Measurements from ENCODE around the gene RIPK1.
"Not testable (repeated sequence)": the region's sequence is repeated elsewhere in the genome, so short reads cannot be mapped to it uniquely, and the experiment has no call there.

RIPK1 gene

GRCh38 chr6:3068329-3069214, at the start of gene RIPK1:
TSS of gene RIPK1 (plus strand) at chr6:3068494. CDS start at chr6:3076824, 8,330 bp downstream.
- DNase-seq: peak; percentile 52

DNA sequence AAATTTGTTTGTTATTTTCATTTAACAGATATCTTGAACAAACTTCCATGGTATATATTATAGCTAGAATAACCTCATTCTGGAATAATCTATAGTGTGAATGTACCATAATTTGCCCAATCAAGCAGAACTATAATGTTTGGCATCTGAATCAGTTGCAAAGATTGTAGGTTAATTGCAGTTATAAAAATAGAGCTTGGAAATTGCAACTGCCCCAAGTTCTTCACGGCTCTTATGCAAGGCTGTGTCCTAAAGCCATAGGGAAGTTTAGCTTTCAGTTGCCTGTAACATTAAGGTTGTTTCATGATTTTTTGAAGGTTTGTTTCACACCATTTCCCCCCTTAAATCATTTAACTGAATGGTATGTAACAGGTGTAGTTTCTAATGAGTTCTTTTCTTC, 49.2 kb upstream of the RIPK1 start:
- DNase-seq: no peak

- no peak for DNase-seq
These were observed 48.5 kb upstream of the RIPK1 start for GRCh38 chr6:3019749-3020320.

DNA sequence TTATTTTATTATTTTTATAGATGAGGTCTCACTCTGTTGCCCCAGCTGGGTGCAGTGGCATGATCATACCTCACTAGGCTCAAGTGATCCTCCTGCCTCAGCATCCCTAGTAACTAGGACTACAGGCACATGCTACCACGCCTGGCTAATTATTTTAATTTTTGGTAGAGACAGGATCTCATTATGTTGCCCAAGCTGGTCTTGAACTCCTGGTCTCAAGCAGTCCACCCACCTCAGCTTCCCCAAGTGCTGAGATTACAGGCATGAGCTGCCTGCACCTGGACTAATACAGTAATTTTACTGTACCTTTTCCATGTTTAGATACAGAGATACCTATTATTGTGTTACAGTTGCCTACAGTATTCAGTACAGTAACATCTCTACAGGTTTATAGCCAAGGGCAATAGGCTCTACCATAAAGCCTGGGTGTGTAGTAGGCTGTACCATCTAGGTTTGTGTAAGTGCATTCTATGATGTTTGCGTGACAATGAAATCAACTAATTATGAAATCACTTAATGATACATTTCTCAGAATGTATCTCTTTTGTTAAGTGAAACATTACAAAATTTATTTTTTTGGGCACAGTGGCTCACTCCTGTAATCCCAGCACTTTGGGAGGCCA, 47.2 kb upstream of the RIPK1 start:
- DNase-seq: not testable (repeated sequence)

DNA sequence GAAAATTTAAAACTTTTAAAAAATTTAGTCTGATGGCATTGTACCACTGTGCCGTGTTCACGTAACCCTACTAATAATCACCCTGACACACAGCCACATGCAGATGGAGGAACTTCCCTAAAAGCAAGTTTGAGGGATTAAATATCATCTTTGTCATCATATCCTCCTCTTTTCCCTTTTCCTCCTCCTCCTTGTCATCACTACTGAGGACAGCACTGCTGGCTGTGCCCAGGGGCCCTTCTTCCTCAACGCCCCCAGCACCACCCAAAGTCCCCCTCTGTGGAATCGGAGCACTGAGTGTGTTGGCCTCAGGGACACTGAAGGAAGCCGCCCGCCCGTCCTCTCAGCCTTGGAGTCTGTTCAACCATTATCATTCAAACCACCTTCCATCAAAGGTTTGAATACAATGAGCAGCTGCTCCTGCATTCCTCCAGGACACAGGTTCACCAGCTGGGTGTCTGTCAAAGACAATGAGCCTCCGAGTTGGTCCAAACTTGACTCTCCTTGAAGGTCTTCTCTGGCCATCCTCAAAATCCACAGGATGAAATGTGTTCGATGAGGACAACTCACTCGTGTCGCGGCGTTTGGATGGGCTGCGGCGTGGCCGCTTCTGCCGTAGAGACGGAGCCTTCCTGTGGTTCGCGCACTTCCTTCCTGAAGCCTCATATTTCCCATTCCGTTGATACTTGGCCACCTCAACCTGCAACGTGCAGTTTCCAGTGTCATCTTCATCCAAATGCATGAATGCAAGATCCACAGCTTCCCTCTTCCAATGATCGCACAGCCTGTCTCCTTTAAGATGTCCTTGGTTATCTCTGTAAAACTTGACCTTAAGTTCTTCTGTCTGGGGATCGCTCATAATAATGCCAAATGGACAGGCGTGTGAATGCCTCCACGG, 45.3 kb upstream of the RIPK1 start:
- DNase-seq: no peak

DNA sequence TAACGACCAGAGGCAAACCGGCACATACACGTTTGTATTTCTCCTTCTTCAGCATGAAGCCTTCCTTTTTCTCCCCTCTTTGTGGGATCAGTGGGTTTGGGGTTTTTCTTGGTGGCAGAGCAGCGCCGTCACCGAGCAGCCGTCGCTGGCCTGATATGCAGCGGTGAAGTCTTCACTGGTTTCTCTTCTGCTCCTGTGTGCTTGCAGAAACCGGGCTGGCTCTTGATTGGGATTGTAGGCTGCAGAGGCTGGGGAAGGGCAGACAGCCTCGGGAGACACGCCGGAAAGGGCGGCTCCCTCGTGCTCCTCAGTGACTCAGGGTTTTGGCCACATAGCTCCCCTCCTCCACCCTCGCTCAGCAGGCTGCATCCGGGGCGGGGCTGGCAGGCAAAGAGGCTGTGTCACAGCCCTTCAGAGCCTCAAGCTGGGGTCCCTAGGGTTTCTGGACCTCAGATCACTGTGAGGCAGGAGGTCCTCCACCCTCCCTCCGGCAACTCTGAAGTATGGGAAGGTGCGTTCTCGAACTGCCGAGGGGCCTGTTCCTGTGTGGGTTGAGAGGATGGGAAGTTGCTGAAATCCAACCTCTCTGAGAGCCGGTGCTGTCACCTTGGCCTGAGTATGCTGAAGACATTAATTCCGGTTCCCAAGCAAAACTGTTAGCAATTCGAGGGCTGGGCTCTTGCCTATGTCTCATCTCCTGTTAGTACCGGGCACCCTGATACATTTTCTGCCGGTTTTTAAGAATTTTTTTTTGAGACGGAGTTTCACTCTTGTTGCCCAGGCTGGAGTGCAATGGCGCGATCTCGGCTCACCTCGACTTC, 44.4 kb upstream of the RIPK1 start:
- no peak for DNase-seq

GRCh38 chr6:3026791-3027626, 41.3 kb upstream of the RIPK1 start:
- no peak for DNase-seq

- DNase-seq: not testable (repeated sequence)
These were observed 40.1 kb upstream of the RIPK1 start for GRCh38 chr6:3028156-3028555.

DNA sequence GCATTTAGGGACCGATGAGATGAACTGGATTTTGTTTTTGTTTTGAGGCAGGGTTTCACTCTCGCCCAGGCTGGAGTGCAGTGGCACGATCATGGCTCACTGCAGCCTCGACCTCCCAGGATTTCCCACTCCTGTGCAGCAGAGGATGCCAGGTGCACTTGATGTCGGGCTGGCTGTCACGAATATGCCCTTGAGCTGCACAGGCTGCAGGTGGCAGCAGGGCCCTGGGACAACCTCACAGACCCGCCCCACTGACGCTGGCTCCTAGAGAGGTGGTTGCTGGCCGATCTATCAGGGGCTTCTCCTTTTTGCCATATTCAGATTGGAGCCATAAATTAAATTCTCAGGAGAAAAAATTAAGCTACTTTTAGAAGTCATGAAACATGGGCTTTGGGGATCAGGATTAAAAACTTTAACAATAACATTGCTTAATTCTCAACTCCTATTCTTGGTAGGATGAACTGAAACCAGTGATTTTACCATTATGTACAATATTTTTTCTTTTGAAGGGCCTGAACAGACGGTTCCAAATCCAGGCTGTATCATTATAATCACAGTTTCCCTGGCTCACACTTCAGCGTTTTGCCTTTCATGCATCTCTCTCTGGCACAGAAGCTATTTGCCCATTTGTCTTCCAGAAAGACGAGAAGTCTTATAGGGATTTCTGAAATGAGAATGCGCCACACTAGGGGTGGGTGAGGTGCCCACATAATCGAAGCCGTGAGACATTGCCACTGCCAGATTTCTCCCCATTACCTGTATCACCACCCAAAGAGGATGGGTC, 36.2 kb upstream of the RIPK1 start:
- peak; percentile 43 for DNase-seq

GRCh38 chr6:3032986-3033385, 35.3 kb upstream of the RIPK1 start:
- no peak for DNase-seq

DNA sequence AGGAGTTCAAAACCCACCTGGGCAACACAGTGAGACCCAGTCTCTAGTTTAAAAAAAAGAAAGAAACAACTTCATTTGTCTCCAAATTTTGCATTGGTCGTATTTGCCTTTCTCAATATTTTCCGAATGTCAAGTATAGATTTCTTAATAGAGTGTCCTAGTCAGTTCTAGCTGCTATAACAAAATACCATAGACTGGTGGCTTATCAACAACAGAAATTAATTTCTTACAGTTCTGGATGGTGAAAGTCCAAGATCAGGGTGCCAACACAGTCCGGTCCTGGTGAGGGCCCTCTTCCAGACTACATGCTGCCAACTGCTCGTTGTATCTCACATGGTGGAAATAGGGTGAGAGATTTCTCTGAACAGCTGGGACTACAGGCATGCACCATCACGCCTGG, 34.6 kb upstream of the RIPK1 start:
- DNase-seq: no peak

DNA sequence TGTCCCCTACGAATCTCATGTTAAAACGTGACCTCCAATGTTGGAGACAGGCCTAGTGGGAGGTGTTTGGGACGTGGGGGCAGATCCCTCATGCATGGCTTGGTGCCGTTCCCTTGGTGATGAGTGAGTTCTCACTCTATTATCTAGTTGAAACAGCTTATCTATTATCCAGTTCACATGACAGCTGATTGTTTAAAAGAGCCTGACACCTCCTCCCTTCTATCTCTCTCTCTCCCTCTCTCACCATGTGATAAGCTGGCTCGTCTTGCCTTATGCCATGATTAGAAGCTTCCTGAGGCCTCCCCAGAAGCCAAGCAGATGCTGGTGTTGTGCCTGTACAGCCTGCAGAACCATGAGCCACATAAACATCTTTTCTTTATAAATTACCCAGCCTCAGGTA, 32.9 kb upstream of the RIPK1 start:
- no peak for DNase-seq

DNA sequence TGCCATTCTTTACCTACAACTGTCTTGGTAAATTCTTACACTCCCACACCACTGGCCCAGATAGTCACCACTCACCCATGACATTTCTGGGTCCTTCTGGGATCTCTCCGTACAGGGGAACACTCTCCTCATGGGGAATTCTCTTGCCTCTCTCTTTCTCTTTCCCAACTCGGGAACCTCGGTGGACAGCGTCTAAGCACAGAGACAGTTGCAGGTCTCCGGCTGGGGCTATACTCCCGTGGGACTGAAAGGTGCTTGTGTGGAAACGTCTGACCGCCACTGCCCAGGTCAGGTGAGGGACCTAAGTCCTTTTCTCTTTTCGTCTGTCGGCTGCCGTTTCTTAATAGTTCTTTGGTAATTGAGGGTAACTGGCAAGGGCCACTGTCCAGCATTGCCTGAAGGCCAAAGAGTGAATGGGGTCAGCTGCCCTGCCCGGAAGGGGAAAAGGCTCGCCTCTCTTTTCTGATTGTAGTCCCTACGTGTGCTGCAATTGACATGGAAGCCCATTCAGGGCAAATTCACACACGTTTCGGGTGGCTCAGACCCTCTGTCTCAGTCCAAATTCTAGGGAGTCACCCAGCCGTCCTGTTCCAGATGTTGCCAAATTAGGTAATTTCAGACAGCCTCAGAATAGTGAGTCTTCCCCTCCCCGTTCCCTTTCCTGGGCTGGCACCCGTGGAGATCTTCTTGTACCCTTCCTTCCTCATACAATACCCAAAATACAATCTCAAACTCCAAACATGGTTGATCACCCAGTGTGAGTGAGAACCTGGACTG, 31.2 kb upstream of the RIPK1 start:
- no peak for DNase-seq

DNA sequence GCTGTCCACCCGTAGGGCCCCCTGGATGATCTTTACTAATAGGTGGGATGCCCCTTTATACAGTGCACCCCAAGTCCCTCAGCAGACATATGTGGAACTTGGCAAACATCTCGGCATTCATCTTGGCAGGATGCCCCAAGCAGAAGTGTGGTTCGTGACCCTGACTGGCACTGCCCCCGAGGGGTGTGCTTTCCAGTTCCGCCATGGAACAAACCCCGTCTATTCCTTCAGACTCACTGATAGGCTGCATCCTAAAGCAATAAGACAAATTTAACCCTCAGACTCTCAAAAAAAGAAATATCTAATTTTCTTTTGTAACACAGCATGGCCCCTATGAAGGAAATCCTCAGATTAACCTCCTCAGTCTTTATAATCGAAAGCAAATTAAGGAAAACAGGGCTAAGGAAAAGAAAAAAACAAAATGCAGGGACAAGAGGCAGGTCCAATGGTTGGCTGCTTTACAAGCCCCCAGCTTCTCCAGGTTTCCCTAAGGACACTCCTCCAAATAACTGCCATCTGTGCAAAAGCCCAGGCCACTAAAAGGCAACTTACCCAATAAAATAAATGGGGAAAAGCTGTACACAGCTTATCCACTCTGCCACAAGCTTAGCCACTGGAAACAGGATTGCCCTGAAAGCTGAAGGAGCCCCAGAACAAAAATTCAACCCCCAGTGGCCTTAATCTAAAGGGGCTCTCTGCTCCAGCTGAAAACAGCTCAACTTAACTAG, 30.5 kb upstream of the RIPK1 start:
- no peak for DNase-seq

- peak; percentile 52 for DNase-seq
These were observed 28.9 kb upstream of the RIPK1 start for GRCh38 chr6:3039384-3039783.

- no peak for DNase-seq
These were observed 27.1 kb upstream of the RIPK1 start for GRCh38 chr6:3041147-3041546.

DNA sequence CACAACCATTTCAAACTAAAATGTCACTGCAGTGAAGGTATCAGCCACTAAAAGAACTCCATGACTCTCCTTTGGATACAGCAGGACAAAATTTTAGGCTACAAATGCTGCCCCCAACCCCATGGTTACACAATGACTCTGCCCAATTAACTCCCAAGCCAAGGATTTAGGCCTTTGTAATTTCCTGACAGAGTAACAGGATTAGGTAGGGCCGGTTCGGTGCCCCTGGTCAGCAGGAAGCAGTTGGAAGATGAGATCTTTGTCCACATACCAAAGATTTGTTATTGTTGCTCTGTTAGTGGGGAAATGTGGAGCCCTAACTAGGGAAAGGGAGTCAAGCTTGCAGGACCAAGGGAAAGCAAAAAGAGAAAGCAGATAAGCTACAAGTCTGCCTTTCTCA, 26.7 kb upstream of the RIPK1 start:
- DNase-seq: no peak

DNA sequence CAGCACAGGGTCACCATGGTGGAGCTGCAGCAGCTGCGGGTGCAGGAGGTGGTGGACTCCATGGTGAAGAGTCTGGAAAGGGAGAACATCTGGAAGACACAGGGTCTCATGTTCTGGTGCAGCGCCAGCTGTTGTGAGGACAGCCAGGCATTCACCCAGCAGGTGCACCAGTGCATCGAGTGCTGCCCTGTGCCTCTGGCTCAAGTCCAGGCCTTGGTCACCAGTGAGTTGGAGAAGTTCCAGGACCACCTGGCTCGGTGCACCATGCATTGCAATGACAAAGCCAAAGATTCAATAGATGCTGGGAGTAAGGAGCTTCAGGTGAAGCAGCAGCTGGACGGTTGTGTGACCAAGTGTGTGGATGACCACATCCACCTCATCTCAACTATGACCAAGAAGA, 22.9 kb upstream of the RIPK1 start:
- DNase-seq: peak; percentile 57

GRCh38 chr6:3045777-3046176, 22.5 kb upstream of the RIPK1 start:
- no peak for DNase-seq

Measured in DMS79 treated with DMSO at 0.1 percent for 48 hours (cell line).